Measurements from ENCODE around the gene OLIG2.

DNA sequence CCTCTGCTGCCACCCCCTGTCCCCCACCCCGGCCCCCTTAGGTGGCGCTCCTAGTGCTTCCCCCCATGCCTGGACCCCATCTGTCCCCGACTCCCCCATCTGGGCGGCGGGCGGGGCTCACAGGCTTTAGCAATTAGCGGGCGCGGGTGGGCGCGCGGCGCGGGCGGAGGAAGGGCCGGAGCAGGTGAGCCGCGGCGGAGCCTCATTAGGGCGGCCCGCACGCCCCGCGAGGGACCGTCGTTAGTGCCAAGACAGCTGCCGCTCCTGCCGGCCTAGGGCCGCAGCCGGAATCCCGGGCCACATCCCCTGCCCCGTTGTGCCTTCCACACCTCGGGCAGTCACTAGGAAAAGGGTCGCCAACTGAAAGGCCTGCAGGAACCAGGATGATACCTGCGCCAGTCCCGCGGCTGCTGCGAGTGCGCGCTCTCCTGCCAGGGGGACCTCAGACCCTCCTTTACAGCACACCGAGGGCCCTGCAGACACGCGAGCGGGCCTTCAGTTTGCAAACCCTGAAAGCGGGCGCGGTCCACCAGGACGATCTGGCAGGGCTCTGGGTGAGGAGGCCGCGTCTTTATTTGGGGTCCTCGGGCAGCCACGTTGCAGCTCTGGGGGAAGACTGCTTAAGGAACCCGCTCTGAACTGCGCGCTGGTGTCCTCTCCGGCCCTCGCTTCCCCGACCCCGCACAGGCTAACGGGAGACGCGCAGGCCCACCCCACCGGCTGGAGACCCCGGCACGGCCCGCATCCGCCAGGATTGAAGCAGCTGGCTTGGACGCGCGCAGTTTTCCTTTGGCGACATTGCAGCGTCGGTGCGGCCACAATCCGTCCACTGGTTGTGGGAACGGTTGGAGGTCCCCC lies 7.6 kb downstream of the OLIG2 start:
- TF ChIP-seq, protein P1, sequence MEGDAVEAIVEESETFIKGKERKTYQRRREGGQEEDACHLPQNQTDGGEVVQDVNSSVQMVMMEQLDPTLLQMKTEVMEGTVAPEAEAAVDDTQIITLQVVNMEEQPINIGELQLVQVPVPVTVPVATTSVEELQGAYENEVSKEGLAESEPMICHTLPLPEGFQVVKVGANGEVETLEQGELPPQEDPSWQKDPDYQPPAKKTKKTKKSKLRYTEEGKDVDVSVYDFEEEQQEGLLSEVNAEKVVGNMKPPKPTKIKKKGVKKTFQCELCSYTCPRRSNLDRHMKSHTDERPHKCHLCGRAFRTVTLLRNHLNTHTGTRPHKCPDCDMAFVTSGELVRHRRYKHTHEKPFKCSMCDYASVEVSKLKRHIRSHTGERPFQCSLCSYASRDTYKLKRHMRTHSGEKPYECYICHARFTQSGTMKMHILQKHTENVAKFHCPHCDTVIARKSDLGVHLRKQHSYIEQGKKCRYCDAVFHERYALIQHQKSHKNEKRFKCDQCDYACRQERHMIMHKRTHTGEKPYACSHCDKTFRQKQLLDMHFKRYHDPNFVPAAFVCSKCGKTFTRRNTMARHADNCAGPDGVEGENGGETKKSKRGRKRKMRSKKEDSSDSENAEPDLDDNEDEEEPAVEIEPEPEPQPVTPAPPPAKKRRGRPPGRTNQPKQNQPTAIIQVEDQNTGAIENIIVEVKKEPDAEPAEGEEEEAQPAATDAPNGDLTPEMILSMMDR (IDR thresholded peaks at IDR 0.05): no peak
- TF ChIP-seq POLR2A (IDR thresholded peaks at IDR 0.05): no peak
